HCT116 (cell line): ENCODE measurements around the gene MTX2. TPM values are rescaled to one million over a fixed set of nuclear protein-coding genes. Genes with fewer than 3 reads are reported as not detected.

Experiments used
- ATAC-seq: fragments of 200-7000 bp; cut with Tn5 transposase; 2 replicates; pipeline ENCODE4 v1.9.1; 2020; ENCODE audit warnings: mild to moderate bottlenecking, moderate library complexity
- BruUV-seq: library from RNA; stranded (reverse); fragments of 400-500 nt; replicated peaks from 2 replicates; lab custom pipeline; 2021; lab: Mats Ljungman, UMichigan
- CTCF ChIA-PET: fragments of 300-600 bp; sonication (Branson Sonifier 250); formaldehyde crosslinking; loops from one replicate; lab custom pipeline; 2021; ENCODE audit warnings: antibody characterized with exemption; lab: Charles Lee
- POLR2A ChIA-PET: fragments of 300-600, 350-600 bp; sonication (Branson Sonifier 250); formaldehyde crosslinking; loops from one replicate; lab custom pipeline; 2021; ENCODE audit warnings: antibody characterized with exemption; lab: Charles Lee
- RAD21 ChIA-PET, 2 experiments: fragments of 300-600 bp; sonication (Branson Sonifier 250); formaldehyde crosslinking; loops; one replicate each; lab custom pipeline; 2023; ENCODE audit warnings: low total read pairs in 2 of 2; ENCODE audit not compliant: uncharacterized antibody in 2 of 2, unreplicated experiment in 2 of 2, low non-redundant PET in 1 of 2; lab: Charles Lee
- DNase-seq: peaks from one replicate; pipeline ENCODE4 v3.0.0-alpha.2; 2010; ENCODE audit warnings: low read depth, low spot score
- H2AFZ ChIP-seq: fragments of 200-600 bp; shearing (Covaris generic), sonication (generic); 2 replicates; pipeline ENCODE4 v1.6.1; 2017; ENCODE audit warnings: low read depth, mixed run types, mixed read lengths, antibody characterized with exemption, low read length; ENCODE audit not compliant: poor library complexity, severe bottlenecking
- H3K27ac ChIP-seq: 2 replicates; pipeline ENCODE4 v1.5.1; 2012; ENCODE audit warnings: low read depth, low read length
- H3K27me3 ChIP-seq: fragments of 200-600 bp; sonication (generic); 2 replicates; pipeline ENCODE4 v1.6.1; 2016; ENCODE audit warnings: mixed run types, low read length, mixed read lengths; ENCODE audit not compliant: insufficient read depth
- H3K36me3 ChIP-seq, 2 experiments: fragments of 200-500 bp in 1 of 2; fragments of 200-600 bp in 1 of 2; sonication (Bioruptor generic) in 1 of 2; sonication (generic) in 1 of 2; 2 replicates each; pipeline versions ENCODE4 v1.5.1 to v1.6.1; 2014 to 2016; ENCODE audit warnings: low read length in 2 of 2, inconsistent platforms in 1 of 2, mixed read lengths in 1 of 2, mixed run types in 1 of 2; ENCODE audit not compliant: insufficient read depth in 2 of 2, control insufficient read depth in 1 of 2
- H3K4me1 ChIP-seq, 2 experiments: fragments of 200-600 bp in 1 of 2; sonication (generic) in 1 of 2; 2 replicates each; pipeline versions ENCODE4 v1.5.1 to v1.6.1; 2012 to 2017; ENCODE audit warnings: low read length in 2 of 2, inconsistent platforms in 1 of 2, mild to moderate bottlenecking in 1 of 2, mixed read lengths in 1 of 2, mixed run types in 1 of 2, moderate library complexity in 1 of 2; ENCODE audit not compliant: insufficient read depth in 2 of 2, control insufficient read depth in 1 of 2
- H3K4me2 ChIP-seq: fragments of 200-600 bp; sonication (generic); 2 replicates; pipeline ENCODE4 v1.6.1; 2017; ENCODE audit warnings: mixed run types, low read length, mixed read lengths
- H3K4me3 ChIP-seq, 2 experiments: fragments of 200-600 bp in 1 of 2; sonication (generic) in 1 of 2; replicated peaks in 1 of 2; 2 replicates each; pipeline ENCODE4 v1.5.1; 2011 to 2016; ENCODE audit warnings: low read length in 2 of 2, control low read depth in 1 of 2, low read depth in 1 of 2, mild to moderate bottlenecking in 1 of 2, mixed read lengths in 1 of 2, mixed run types in 1 of 2
- H3K79me2 ChIP-seq: fragments of 200-600 bp; sonication (generic); 2 replicates; pipeline ENCODE4 v1.6.1; 2017; ENCODE audit warnings: mild to moderate bottlenecking, mixed run types, low read length, moderate library complexity, mixed read lengths; ENCODE audit not compliant: insufficient read depth
- H3K9ac ChIP-seq: fragments of 200-600 bp; sonication (generic); 2 replicates; pipeline ENCODE4 v1.6.1; 2016; ENCODE audit warnings: low read length, mixed read lengths
- H3K9me2 ChIP-seq: fragments of 200-600 bp; sonication (generic), shearing (Covaris generic); 2 replicates; pipeline ENCODE4 v1.6.1; 2017; ENCODE audit warnings: mixed run types, mild to moderate bottlenecking, moderate library complexity; ENCODE audit not compliant: insufficient read depth
- H3K9me3 ChIP-seq, 2 experiments: fragments of 200-500 bp in 1 of 2; fragments of 200-600 bp in 1 of 2; sonication (Bioruptor generic) in 1 of 2; sonication (generic) in 1 of 2; 2 replicates each; pipeline ENCODE4 v1.6.1; 2014 to 2017; ENCODE audit warnings: low read length in 2 of 2, mixed read lengths in 2 of 2, inconsistent platforms in 1 of 2, low read depth in 1 of 2, mild to moderate bottlenecking in 1 of 2, mixed run types in 1 of 2, moderate library complexity in 1 of 2; ENCODE audit not compliant: control insufficient read depth in 1 of 2, insufficient read depth in 1 of 2
- H4K20me1 ChIP-seq: fragments of 200-600 bp; sonication (generic), shearing (Covaris generic); 2 replicates; pipeline ENCODE4 v1.6.1; 2017; ENCODE audit warnings: mixed run types, mild to moderate bottlenecking, moderate library complexity; ENCODE audit not compliant: insufficient read depth
- CBX3 ChIP-seq: IDR thresholded peaks from 2 replicates; pipeline ENCODE4 v1.6.1; 2012; ENCODE audit warnings: low read depth
- EZH2 ChIP-seq: fragments of 200-600 bp; sonication (generic); IDR thresholded peaks from 2 replicates; pipeline ENCODE4 v1.6.1; 2017; ENCODE audit warnings: antibody characterized with exemption, mixed run types
- EZH2phosphoT487 ChIP-seq: fragments of 200-600 bp; IDR thresholded peaks from 2 replicates; pipeline ENCODE4 v1.6.1; 2018; ENCODE audit warnings: antibody characterized with exemption, borderline replicate concordance
- JUND ChIP-seq: IDR thresholded peaks from 2 replicates; pipeline ENCODE4 v1.6.1; 2012
- POLR2A ChIP-seq: IDR thresholded peaks from 2 replicates; pipeline ENCODE4 v1.7.0; 2011; ENCODE audit warnings: borderline replicate concordance; ENCODE audit not compliant: insufficient read depth, insufficient read length; ENCODE audit errors: extremely low read depth
- YY1 ChIP-seq: IDR thresholded peaks from 2 replicates; pipeline ENCODE4 v1.6.1; 2011; ENCODE audit warnings: low read length, low read depth, moderate library complexity, mild to moderate bottlenecking; ENCODE audit not compliant: insufficient replicate concordance; ENCODE audit errors: extremely low read depth
- ZFX ChIP-seq: fragments of 450-650 bp; IDR thresholded peaks from 2 replicates; pipeline ENCODE4 v1.6.1; 2017
- intact Hi-C: fragments of 100-400 bp; cut with micrococcal nuclease; formaldehyde crosslinking; loops from 2 replicates; pipeline ENCODE4 v1.10.0; 2022
- total RNA-seq: library from RNA; stranded (reverse); gene quantifications from one replicate; pipeline ENCODE4 v1.2.1, GENCODE V29; 2021; ENCODE audit not compliant: unreplicated experiment
- TF ChIP-seq, protein P1 (sequence below): IDR thresholded peaks from 2 replicates; pipeline ENCODE4 v1.6.1; 2012
- TF ChIP-seq, protein P2 (sequence below): IDR thresholded peaks from 2 replicates; pipeline ENCODE4 v1.6.1; 2012; ENCODE audit warnings: low read depth
- TF ChIP-seq, protein P3 (sequence below): IDR thresholded peaks from 2 replicates; pipeline ENCODE4 v1.6.1; 2011; ENCODE audit warnings: mild to moderate bottlenecking, low read length, moderate library complexity; ENCODE audit not compliant: insufficient replicate concordance; ENCODE audit errors: extremely low read depth
- TF ChIP-seq, protein P4 (sequence below): IDR thresholded peaks from 2 replicates; pipeline ENCODE4 v1.6.1; 2012

Gene MTX2
- total RNA-seq, 1 experiment from 2014 or later = 38.9 TPM

DNA sequence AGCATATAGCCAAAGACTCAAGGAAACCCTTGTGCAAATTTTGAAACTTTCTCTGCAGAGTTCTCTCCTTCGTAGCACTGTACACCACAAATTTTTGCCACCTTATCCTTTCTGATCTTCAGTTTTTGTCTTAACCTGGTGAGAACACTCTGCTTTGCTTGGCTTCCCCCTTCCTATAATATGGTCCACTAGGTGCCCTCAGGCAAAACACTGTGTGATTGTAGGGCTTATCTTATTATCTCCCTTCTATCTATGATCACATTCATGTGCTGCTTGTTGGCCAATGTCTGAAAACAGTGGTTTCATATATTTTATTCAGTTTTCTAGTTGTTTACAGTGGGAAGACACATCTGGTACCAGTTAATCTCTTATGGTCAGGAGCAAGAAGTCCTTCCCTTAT is 111.1 kb downstream of the MTX2 start:
- no TSS peak for BruUV-seq
- Histone ChIP-seq H4K20me1 (no peaks in the 10 kb centered on the region), H3K36me3 (no peaks in the 10 kb centered on the region), H3K9ac (no peak overlapping the region), H3K79me2 (no peaks in the 10 kb centered on the region), H3K4me2 (no peak overlapping the region), H3K27me3 (no peaks in the 10 kb centered on the region), H3K9me3 (peaks cover 4 to 11% of the 10 kb centered on the region in 2 experiments; a peak in 3 of 4 replicates), H3K27ac (no peak overlapping the region), H3K4me1 (no peaks in the 10 kb centered on the region), H3K4me3 (no peak overlapping the region), H2AFZ (no peak overlapping the region), H3K9me2 (no peaks in the 10 kb centered on the region; the same call in 1 of the 2 replicates)
- TF ChIP-seq, protein P1, sequence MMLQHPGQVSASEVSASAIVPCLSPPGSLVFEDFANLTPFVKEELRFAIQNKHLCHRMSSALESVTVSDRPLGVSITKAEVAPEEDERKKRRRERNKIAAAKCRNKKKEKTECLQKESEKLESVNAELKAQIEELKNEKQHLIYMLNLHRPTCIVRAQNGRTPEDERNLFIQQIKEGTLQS = no peak
- TF ChIP-seq ZFX (no peak), CBX3 (no peak), POLR2A (no peak), EZH2phosphoT487 (no peak), YY1 (no peak), JUND (no peak), EZH2 (no peak)
- TF ChIP-seq, protein P2, sequence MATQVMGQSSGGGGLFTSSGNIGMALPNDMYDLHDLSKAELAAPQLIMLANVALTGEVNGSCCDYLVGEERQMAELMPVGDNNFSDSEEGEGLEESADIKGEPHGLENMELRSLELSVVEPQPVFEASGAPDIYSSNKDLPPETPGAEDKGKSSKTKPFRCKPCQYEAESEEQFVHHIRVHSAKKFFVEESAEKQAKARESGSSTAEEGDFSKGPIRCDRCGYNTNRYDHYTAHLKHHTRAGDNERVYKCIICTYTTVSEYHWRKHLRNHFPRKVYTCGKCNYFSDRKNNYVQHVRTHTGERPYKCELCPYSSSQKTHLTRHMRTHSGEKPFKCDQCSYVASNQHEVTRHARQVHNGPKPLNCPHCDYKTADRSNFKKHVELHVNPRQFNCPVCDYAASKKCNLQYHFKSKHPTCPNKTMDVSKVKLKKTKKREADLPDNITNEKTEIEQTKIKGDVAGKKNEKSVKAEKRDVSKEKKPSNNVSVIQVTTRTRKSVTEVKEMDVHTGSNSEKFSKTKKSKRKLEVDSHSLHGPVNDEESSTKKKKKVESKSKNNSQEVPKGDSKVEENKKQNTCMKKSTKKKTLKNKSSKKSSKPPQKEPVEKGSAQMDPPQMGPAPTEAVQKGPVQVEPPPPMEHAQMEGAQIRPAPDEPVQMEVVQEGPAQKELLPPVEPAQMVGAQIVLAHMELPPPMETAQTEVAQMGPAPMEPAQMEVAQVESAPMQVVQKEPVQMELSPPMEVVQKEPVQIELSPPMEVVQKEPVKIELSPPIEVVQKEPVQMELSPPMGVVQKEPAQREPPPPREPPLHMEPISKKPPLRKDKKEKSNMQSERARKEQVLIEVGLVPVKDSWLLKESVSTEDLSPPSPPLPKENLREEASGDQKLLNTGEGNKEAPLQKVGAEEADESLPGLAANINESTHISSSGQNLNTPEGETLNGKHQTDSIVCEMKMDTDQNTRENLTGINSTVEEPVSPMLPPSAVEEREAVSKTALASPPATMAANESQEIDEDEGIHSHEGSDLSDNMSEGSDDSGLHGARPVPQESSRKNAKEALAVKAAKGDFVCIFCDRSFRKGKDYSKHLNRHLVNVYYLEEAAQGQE = no peak
- TF ChIP-seq, protein P3, sequence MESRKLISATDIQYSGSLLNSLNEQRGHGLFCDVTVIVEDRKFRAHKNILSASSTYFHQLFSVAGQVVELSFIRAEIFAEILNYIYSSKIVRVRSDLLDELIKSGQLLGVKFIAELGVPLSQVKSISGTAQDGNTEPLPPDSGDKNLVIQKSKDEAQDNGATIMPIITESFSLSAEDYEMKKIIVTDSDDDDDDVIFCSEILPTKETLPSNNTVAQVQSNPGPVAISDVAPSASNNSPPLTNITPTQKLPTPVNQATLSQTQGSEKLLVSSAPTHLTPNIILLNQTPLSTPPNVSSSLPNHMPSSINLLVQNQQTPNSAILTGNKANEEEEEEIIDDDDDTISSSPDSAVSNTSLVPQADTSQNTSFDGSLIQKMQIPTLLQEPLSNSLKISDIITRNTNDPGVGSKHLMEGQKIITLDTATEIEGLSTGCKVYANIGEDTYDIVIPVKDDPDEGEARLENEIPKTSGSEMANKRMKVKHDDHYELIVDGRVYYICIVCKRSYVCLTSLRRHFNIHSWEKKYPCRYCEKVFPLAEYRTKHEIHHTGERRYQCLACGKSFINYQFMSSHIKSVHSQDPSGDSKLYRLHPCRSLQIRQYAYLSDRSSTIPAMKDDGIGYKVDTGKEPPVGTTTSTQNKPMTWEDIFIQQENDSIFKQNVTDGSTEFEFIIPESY = no peak
- TF ChIP-seq, protein P4, sequence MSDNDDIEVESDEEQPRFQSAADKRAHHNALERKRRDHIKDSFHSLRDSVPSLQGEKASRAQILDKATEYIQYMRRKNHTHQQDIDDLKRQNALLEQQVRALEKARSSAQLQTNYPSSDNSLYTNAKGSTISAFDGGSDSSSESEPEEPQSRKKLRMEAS = no peak
- POLR2A ChIA-PET = no interaction called here
- RAD21 ChIA-PET = no interaction called here
- CTCF ChIA-PET = interaction anchor here (0.7 kb wide), 1 partner anchor 424 kb away, joined by 3 read pairs; no protein-coding TSS in a partner anchor
- DNase-seq (no peak), ATAC-seq (no peak)
- intact Hi-C loops = no loop called here
